CD4-positive, alpha-beta memory T cell (primary cell): ENCODE results near the gene LGALS8. TPM values are rescaled to one million over a fixed set of nuclear protein-coding genes. Genes with fewer than 3 reads are reported as not detected.

Experiments
- CTCF ChIA-PET: fragments of 350-600 bp; sonication (Branson Sonifier 250); formaldehyde crosslinking; loops from one replicate; lab custom pipeline; 2021; ENCODE audit warnings: inconsistent platforms; ENCODE audit not compliant: partially characterized antibody; lab: Charles Lee
- POLR2A ChIA-PET: fragments of 350-600 bp; sonication (Branson Sonifier 250); formaldehyde crosslinking; loops from one replicate; lab custom pipeline; 2021; ENCODE audit not compliant: partially characterized antibody; lab: Charles Lee
- DNase-seq, 5 donors: peaks; one replicate each; pipeline versions ENCODE4 v3.0.0 to v3.0.0-alpha.2; 2020 to 2022; ENCODE audit warnings: mixed read lengths in 1 of 5
- H3K27ac ChIP-seq: one replicate; pipeline ENCODE4 v1.7.0; 2013; ENCODE audit warnings: low read depth, low read length
- H3K27me3 ChIP-seq: 2 replicates; pipeline ENCODE4 v1.7.0; 2013; ENCODE audit warnings: mild to moderate bottlenecking, low read length, moderate library complexity; ENCODE audit not compliant: insufficient read depth
- H3K36me3 ChIP-seq: 2 replicates; pipeline ENCODE4 v1.7.0; 2013; ENCODE audit warnings: mild to moderate bottlenecking, low read length, moderate library complexity; ENCODE audit not compliant: insufficient read depth
- H3K4me1 ChIP-seq: 2 replicates; pipeline ENCODE4 v1.7.0; 2013; ENCODE audit warnings: mild to moderate bottlenecking, low read length, moderate library complexity; ENCODE audit not compliant: insufficient read depth
- H3K4me3 ChIP-seq, 2 donors: one replicate each; pipeline ENCODE4 v1.7.0; 2013; ENCODE audit warnings: low read length in 2 of 2, mild to moderate bottlenecking in 1 of 2
- H3K9me3 ChIP-seq, 2 donors: one replicate each; pipeline ENCODE4 v1.7.0; 2013; ENCODE audit warnings: low read length in 2 of 2, control low read depth in 1 of 2; ENCODE audit not compliant: control insufficient read depth in 1 of 2
- H3K27ac Mint-ChIP-seq, 7 donors: one replicate each; pipeline ENCODE4 v1.8.0; 2020 to 2021; ENCODE audit warnings: mixed read lengths in 7 of 7, mild to moderate bottlenecking in 6 of 7, inconsistent platforms in 3 of 7, moderate library complexity in 3 of 7
- H3K27me3 Mint-ChIP-seq, 2 donors: one replicate each; pipeline ENCODE4 v1.8.0; 2020 to 2021; ENCODE audit warnings: mixed read lengths in 2 of 2
- H3K36me3 Mint-ChIP-seq, 2 donors: one replicate each; pipeline ENCODE4 v1.8.0; 2020 to 2021; ENCODE audit warnings: mixed read lengths in 2 of 2, inconsistent platforms in 1 of 2, mild to moderate bottlenecking in 1 of 2
- H3K4me1 Mint-ChIP-seq, 4 donors: one replicate each; pipeline ENCODE4 v1.8.0; 2020 to 2021; ENCODE audit warnings: mixed read lengths in 4 of 4, mild to moderate bottlenecking in 1 of 4
- H3K4me3 Mint-ChIP-seq, 8 donors: one replicate each; pipeline ENCODE4 v1.8.0; 2020 to 2021; ENCODE audit warnings: mixed read lengths in 8 of 8, mild to moderate bottlenecking in 7 of 8, moderate library complexity in 6 of 8, inconsistent platforms in 3 of 8
- H3K9me3 Mint-ChIP-seq, 8 donors: one replicate each; pipeline ENCODE4 v1.8.0; 2020 to 2021; ENCODE audit warnings: mixed read lengths in 8 of 8, mild to moderate bottlenecking in 5 of 8, inconsistent platforms in 3 of 8, moderate library complexity in 1 of 8
- intact Hi-C: fragments of 100-400 bp; cut with micrococcal nuclease; formaldehyde crosslinking; loops from one replicate; pipeline ENCODE4 v1.15.1; 2023
- polyA plus RNA-seq, 2 donors: library from polyadenylated mRNA; unstranded; fragments of 300-500 nt; fragmentation: Illumina TruSeq; gene quantifications; one replicate each; pipeline ENCODE4 v1.2.3, GENCODE V29; 2021
- total RNA-seq, 2 experiments: library from RNA; stranded (reverse); gene quantifications; one replicate each; pipeline ENCODE4 v1.2.3, GENCODE V29; 2021

LGALS8 gene
- total and polyA plus RNA-seq, 4 experiments from 2014 or later, result 46.8 to 196 (median 130) TPM

- no peak overlapping the region for H3K27ac ChIP-seq
- H3K27me3 ChIP-seq, result no peaks in the 10 kb centered on the region
- H3K4me3 ChIP-seq, result no peak overlapping the region
- peak overlapping the region in 7 of 8 donors; percentile 21 to 90 (median 77) for H3K4me3 Mint-ChIP-seq
- no peaks in the 10 kb centered on the region for H3K27me3 Mint-ChIP-seq
- no peaks in the 10 kb centered on the region for H3K9me3 Mint-ChIP-seq
- no peaks in the 10 kb centered on the region for H3K36me3 ChIP-seq
- H3K36me3 Mint-ChIP-seq, result no peaks in the 10 kb centered on the region
- peaks cover 22 to 48% (median 27%) of the 10 kb centered on the region in 4 donors for H3K4me1 Mint-ChIP-seq
- H3K27ac Mint-ChIP-seq, result peak overlapping the region; percentile 17 to 81 (median 59)
- H3K9me3 ChIP-seq, result no peaks in the 10 kb centered on the region
- POLR2A ChIA-PET, result interaction anchor here (1.9 to 2.4 kb wide), 2 partner anchors 8 to 15 kb away, joined by 8 to 10 read pairs; partner anchors contain the start of gene LGALS8
- CTCF ChIA-PET, result interaction anchor here (0.8 to 1.6 kb wide), 4 partner anchors 12 to 19 kb away, joined by 3 to 5 read pairs (median 4); no protein-coding TSS in a partner anchor
- no peak for DNase-seq
- intact Hi-C loops, result no loop called here
- H3K4me1 ChIP-seq, result peaks cover 23% of the 10 kb centered on the region
Measured at GRCh38 chr1:236508593-236509027, 15.2 kb upstream of the LGALS8 start.

- CTCF ChIA-PET, result interaction anchor here (1.6 kb wide), 1 partner anchor 17 kb away, joined by 5 read pairs; no protein-coding TSS in a partner anchor
Measured at GRCh38 chr1:236509203-236509602, 14.6 kb upstream of the LGALS8 start.

GRCh38 chr1:236509647-236510401 is 14.0 kb upstream of the LGALS8 start:
- CTCF ChIA-PET, result interaction anchor here (1.6 kb wide), 1 partner anchor 18 kb away, joined by 5 read pairs; no protein-coding TSS in a partner anchor
- no peaks in the 10 kb centered on the region for H3K36me3 Mint-ChIP-seq
- peak overlapping the region in 3 of 8 donors; percentile 26 to 90 (median 46) for H3K4me3 Mint-ChIP-seq
- no peak overlapping the region for H3K4me3 ChIP-seq
- no peaks in the 10 kb centered on the region for H3K27me3 Mint-ChIP-seq
- H3K36me3 ChIP-seq, result no peaks in the 10 kb centered on the region
- POLR2A ChIA-PET, result interaction anchor here (0.6 kb wide), 1 partner anchor 357 kb away, joined by 3 read pairs; no protein-coding TSS in a partner anchor
- no peaks in the 10 kb centered on the region for H3K9me3 Mint-ChIP-seq
- H3K27ac ChIP-seq, result no peak overlapping the region
- no peaks in the 10 kb centered on the region for H3K27me3 ChIP-seq
- peaks cover 20 to 39% (median 26%) of the 10 kb centered on the region in 4 donors for H3K4me1 Mint-ChIP-seq
- intact Hi-C loops, result no loop called here
- H3K4me1 ChIP-seq, result peaks cover 24% of the 10 kb centered on the region
- DNase-seq, result no peak
- peak overlapping the region in 5 of 7 donors; percentile 3 to 66 (median 43) for H3K27ac Mint-ChIP-seq
- H3K9me3 ChIP-seq, result no peaks in the 10 kb centered on the region

More at GRCh38 chr1:236509203-236509602, 14.6 kb upstream of the LGALS8 start:
- Mint-ChIP-seq H3K27ac (peak overlapping the region in 3 of 7 donors; percentile 17 to 72 (median 20)), H3K36me3 (no peaks in the 10 kb centered on the region), H3K4me3 (peak overlapping the region in 4 of 8 donors; percentile 1 to 90 (median 54)), H3K9me3 (no peaks in the 10 kb centered on the region), H3K27me3 (no peaks in the 10 kb centered on the region), H3K4me1 (peaks cover 20 to 45% (median 26%) of the 10 kb centered on the region in 4 donors)
- peaks cover 23% of the 10 kb centered on the region for H3K4me1 ChIP-seq
- no peak for DNase-seq
- H3K36me3 ChIP-seq, result no peaks in the 10 kb centered on the region
- intact Hi-C loops, result no loop called here
- H3K4me3 ChIP-seq, result no peak overlapping the region
- POLR2A ChIA-PET, result interaction anchor here (2.4 kb wide), 1 partner anchor 15 kb away, joined by 8 read pairs; the partner anchor contains the start of gene LGALS8
- no peaks in the 10 kb centered on the region for H3K9me3 ChIP-seq
- H3K27ac ChIP-seq, result no peak overlapping the region
- no peaks in the 10 kb centered on the region for H3K27me3 ChIP-seq

- peaks cover 36 to 59% (median 44%) of the 10 kb centered on the region in 4 donors for H3K4me1 Mint-ChIP-seq
- Histone ChIP-seq H3K27ac (no peak overlapping the region), H3K4me1 (peaks cover 44% of the 10 kb centered on the region), H3K4me3 (no peak overlapping the region), H3K9me3 (no peaks in the 10 kb centered on the region), H3K36me3 (no peaks in the 10 kb centered on the region), H3K27me3 (no peaks in the 10 kb centered on the region)
- intact Hi-C loops, result no loop called here
- H3K36me3 Mint-ChIP-seq, result no peaks in the 10 kb centered on the region
- H3K27ac Mint-ChIP-seq, result peak overlapping the region in 1 of 7 donors; percentile 78
- H3K4me3 Mint-ChIP-seq, result no peak overlapping the region
- ChIA-PET CTCF (no interaction called here), POLR2A (interaction anchor here (1.2 kb wide), 1 partner anchor 118 kb away, joined by 3 read pairs; the partner anchor contains the start of gene EDARADD)
- no peaks in the 10 kb centered on the region for H3K9me3 Mint-ChIP-seq
- DNase-seq, result no peak
- no peaks in the 10 kb centered on the region for H3K27me3 Mint-ChIP-seq
Measured at GRCh38 chr1:236511735-236512418, 11.9 kb upstream of the LGALS8 start.

- intact Hi-C loops, result loop anchor here (5.0 kb wide), 1 partner anchor 118 kb away; no protein-coding TSS in a partner anchor
- CTCF ChIA-PET, result interaction anchor here (0.9 to 2.6 kb wide), 2 partner anchors 11 to 21 kb away, joined by 6 to 8 read pairs; no protein-coding TSS in a partner anchor
- no peak overlapping the region for H3K4me3 ChIP-seq
- no peaks in the 10 kb centered on the region for H3K9me3 ChIP-seq
- no peak for DNase-seq
- Mint-ChIP-seq H3K4me1 (peaks cover 34 to 56% (median 41%) of the 10 kb centered on the region in 4 donors), H3K9me3 (no peaks in the 10 kb centered on the region), H3K27ac (peak overlapping the region; percentile 8 to 91 (median 81)), H3K4me3 (peak overlapping the region in 2 of 8 donors; percentile 28 to 46), H3K36me3 (no peaks in the 10 kb centered on the region), H3K27me3 (no peaks in the 10 kb centered on the region)
- H3K27ac ChIP-seq, result peak overlapping the region; percentile 45
- H3K27me3 ChIP-seq, result no peaks in the 10 kb centered on the region
- POLR2A ChIA-PET, result interaction anchor here (0.6 to 5.3 kb wide), 3 partner anchors 15 to 103 kb away, joined by 3 to 82 read pairs (median 4); partner anchors contain the start of genes HEATR1 and LGALS8
- H3K36me3 ChIP-seq, result no peaks in the 10 kb centered on the region
- peaks cover 47% of the 10 kb centered on the region for H3K4me1 ChIP-seq
Measured at GRCh38 chr1:236514703-236515442, 8.9 kb upstream of the LGALS8 start.

- DNase-seq, result no peak
- Mint-ChIP-seq H3K36me3 (no peaks in the 10 kb centered on the region), H3K27me3 (no peaks in the 10 kb centered on the region), H3K9me3 (no peaks in the 10 kb centered on the region), H3K4me1 (peaks cover 31 to 50% (median 36%) of the 10 kb centered on the region in 4 donors), H3K27ac (peak overlapping the region; percentile 79 to 95 (median 90)), H3K4me3 (peak overlapping the region in 7 of 8 donors; percentile 8 to 90 (median 25))
- ChIA-PET POLR2A (interaction anchor here (0.6 to 5.3 kb wide), 5 partner anchors 8 to 121 kb away, joined by 3 to 82 read pairs (median 4); partner anchors contain the start of genes HEATR1 and LGALS8), CTCF (interaction anchor here (0.9 to 2.6 kb wide), 3 partner anchors 12 to 24 kb away, joined by 6 to 16 read pairs (median 8); no protein-coding TSS in a partner anchor)
- H3K9me3 ChIP-seq, result no peaks in the 10 kb centered on the region
- intact Hi-C loops, result loop anchor here (5.0 kb wide), 1 partner anchor 118 kb away; no protein-coding TSS in a partner anchor
- no peaks in the 10 kb centered on the region for H3K27me3 ChIP-seq
- H3K36me3 ChIP-seq, result no peaks in the 10 kb centered on the region
- no peak overlapping the region for H3K4me3 ChIP-seq
- H3K4me1 ChIP-seq, result peaks cover 40% of the 10 kb centered on the region
- H3K27ac ChIP-seq, result peak overlapping the region; percentile 45
Measured at GRCh38 chr1:236515443-236515958, 8.3 kb upstream of the LGALS8 start.
